Caco-2 (cell line): Measurements from ENCODE around the gene GNGT1. TPM values are rescaled to one million over a fixed set of nuclear protein-coding genes. Genes with fewer than 3 reads are reported as not detected.

Source experiments
- BruUV-seq: library from RNA; stranded (reverse); fragments of 400-500 nt; replicated peaks from 2 replicates; lab custom pipeline; 2021; lab: Mats Ljungman, UMichigan
- CTCF ChIA-PET: fragments of 300-600 bp; sonication (Branson Sonifier 250); formaldehyde crosslinking; loops from one replicate; lab custom pipeline; 2022; ENCODE audit warnings: antibody characterized with exemption; lab: Charles Lee
- POLR2A ChIA-PET: fragments of 300-600 bp; sonication (Branson Sonifier 250); formaldehyde crosslinking; loops from one replicate; lab custom pipeline; 2022; ENCODE audit warnings: antibody characterized with exemption; lab: Charles Lee
- DNase-seq, 2 experiments: peaks; one replicate each; pipeline versions ENCODE4 v3.0.0 to v3.0.0-alpha.2; 2020 to 2022
- H3K27me3 ChIP-seq: replicated peaks from 2 replicates; pipeline ENCODE4 v1.6.0; 2011; ENCODE audit warnings: low read length; ENCODE audit not compliant: control insufficient read depth, insufficient read depth
- H3K36me3 ChIP-seq: 2 replicates; pipeline ENCODE4 v1.5.1; 2011; ENCODE audit warnings: low read length; ENCODE audit not compliant: control insufficient read depth, insufficient read depth
- H3K4me1 ChIP-seq: fragments of 250-450 bp; sonication (Bioruptor Pico); 2 replicates; pipeline ENCODE4 v1.5.1; 2020; ENCODE audit warnings: mild to moderate bottlenecking
- H3K4me3 ChIP-seq: 2 replicates; pipeline ENCODE4 v1.5.1; 2011; ENCODE audit warnings: low read depth, mild to moderate bottlenecking, control low read depth, low read length
- H3K9me3 ChIP-seq: fragments of 250-450 bp; sonication (Bioruptor Pico); 2 replicates; pipeline ENCODE4 v1.5.1; 2020; ENCODE audit warnings: mild to moderate bottlenecking, moderate library complexity
- H3K27ac Mint-ChIP-seq: one replicate; pipeline ENCODE4 v1.8.0; 2022; ENCODE audit warnings: mixed read lengths; ENCODE audit not compliant: unreplicated experiment
- H3K27me3 Mint-ChIP-seq: one replicate; pipeline ENCODE4 v1.8.0; 2022; ENCODE audit warnings: mixed read lengths; ENCODE audit not compliant: insufficient read depth, unreplicated experiment
- H3K36me3 Mint-ChIP-seq: one replicate; pipeline ENCODE4 v1.8.0; 2022; ENCODE audit warnings: mild to moderate bottlenecking, mixed read lengths; ENCODE audit not compliant: insufficient read depth, unreplicated experiment
- H3K4me1 Mint-ChIP-seq: one replicate; pipeline ENCODE4 v1.8.0; 2022; ENCODE audit warnings: low read depth, mixed read lengths; ENCODE audit not compliant: unreplicated experiment
- H3K4me3 Mint-ChIP-seq: one replicate; pipeline ENCODE4 v1.8.0; 2022; ENCODE audit warnings: mild to moderate bottlenecking, moderate library complexity, mixed read lengths; ENCODE audit not compliant: unreplicated experiment
- H3K9me3 Mint-ChIP-seq: one replicate; pipeline ENCODE4 v1.8.0; 2022; ENCODE audit warnings: mixed read lengths; ENCODE audit not compliant: unreplicated experiment
- CTCF ChIP-seq, 2 experiments: fragments of 200-600 bp in 1 of 2; IDR thresholded peaks; 1 replicate in 1 of 2; 2 replicates in 1 of 2; pipeline versions ENCODE4 v1.5.1 to v1.8.0; 2011 to 2022; ENCODE audit warnings: antibody characterized with exemption in 1 of 2, control low read depth in 1 of 2, inconsistent platforms in 1 of 2, low read depth in 1 of 2, low read length in 1 of 2, mild to moderate bottlenecking in 1 of 2, moderate library complexity in 1 of 2; ENCODE audit not compliant: insufficient read depth in 1 of 2, severe bottlenecking in 1 of 2, unreplicated experiment in 1 of 2
- intact Hi-C: fragments of 100-400 bp; cut with micrococcal nuclease; formaldehyde crosslinking; loops from one replicate; pipeline ENCODE4 v1.10.0; 2022; ENCODE audit not compliant: unreplicated experiment
- total RNA-seq: library from RNA; stranded (reverse); gene quantifications from 2 replicates; pipeline ENCODE4 v1.2.3, GENCODE V29; 2022

GNGT1 gene
- total RNA-seq, 1 experiment from 2014 or later, result 0.54 TPM

GRCh38 chr7:93935102-93935501 is 28.7 kb downstream of the GNGT1 start:
- Histone ChIP-seq H3K27me3 (no peaks in the 10 kb centered on the region), H3K4me1 (no peaks in the 10 kb centered on the region), H3K4me3 (no peak overlapping the region), H3K36me3 (no peaks in the 10 kb centered on the region), H3K9me3 (no peaks in the 10 kb centered on the region)
- H3K4me3 Mint-ChIP-seq, result no peak overlapping the region
- no peak for TF ChIP-seq CTCF (IDR thresholded peaks at IDR 0.05; ENCODE audit: insufficient read depth in 1 of 2, low read depth in 1 of 2, low read length in 1 of 2, severe bottlenecking in 1 of 2, unreplicated experiment in 1 of 2)
- H3K4me1 Mint-ChIP-seq, result no peaks in the 10 kb centered on the region
- ChIA-PET CTCF (no interaction called here), POLR2A (no interaction called here)
- BruUV-seq, result no TSS peak
- no peak overlapping the region for H3K27ac Mint-ChIP-seq
- no peak for DNase-seq
- no peaks in the 10 kb centered on the region for H3K36me3 Mint-ChIP-seq
- intact Hi-C loops, result no loop called here
- H3K27me3 Mint-ChIP-seq, result peaks cover 11% of the 10 kb centered on the region
- H3K9me3 Mint-ChIP-seq, result no peaks in the 10 kb centered on the region

- H3K36me3 ChIP-seq, result no peaks in the 10 kb centered on the region
- BruUV-seq, result no TSS peak
- POLR2A ChIA-PET, result no interaction called here
- no peak for DNase-seq
- no peaks in the 10 kb centered on the region for H3K9me3 Mint-ChIP-seq
- no peak for TF ChIP-seq CTCF (IDR thresholded peaks at IDR 0.05; ENCODE audit: insufficient read depth in 1 of 2, low read depth in 1 of 2, low read length in 1 of 2, severe bottlenecking in 1 of 2, unreplicated experiment in 1 of 2)
- H3K27ac Mint-ChIP-seq, result no peak overlapping the region
- H3K9me3 ChIP-seq, result no peaks in the 10 kb centered on the region
- H3K4me3 Mint-ChIP-seq, result no peak overlapping the region
- no peaks in the 10 kb centered on the region for H3K4me1 Mint-ChIP-seq
- no peaks in the 10 kb centered on the region for H3K36me3 Mint-ChIP-seq
- no peak overlapping the region for H3K4me3 ChIP-seq
- H3K27me3 ChIP-seq, result no peaks in the 10 kb centered on the region
- H3K4me1 ChIP-seq, result no peaks in the 10 kb centered on the region
- intact Hi-C loops, result no loop called here
- peaks cover 15% of the 10 kb centered on the region for H3K27me3 Mint-ChIP-seq
- CTCF ChIA-PET, result no interaction called here
These were observed 31.5 kb downstream of the GNGT1 start for GRCh38 chr7:93937818-93938217.

GRCh38 chr7:93938293-93938692 is 31.9 kb downstream of the GNGT1 start:
- CTCF ChIA-PET, result no interaction called here
- TF ChIP-seq CTCF (IDR thresholded peaks at IDR 0.05; ENCODE audit: insufficient read depth in 1 of 2, low read depth in 1 of 2, low read length in 1 of 2, severe bottlenecking in 1 of 2, unreplicated experiment in 1 of 2), result no peak
- Histone ChIP-seq H3K4me3 (no peak overlapping the region), H3K4me1 (no peaks in the 10 kb centered on the region), H3K36me3 (no peaks in the 10 kb centered on the region), H3K9me3 (no peaks in the 10 kb centered on the region), H3K27me3 (no peaks in the 10 kb centered on the region)
- H3K27ac Mint-ChIP-seq, result no peak overlapping the region
- no peaks in the 10 kb centered on the region for H3K36me3 Mint-ChIP-seq
- H3K4me3 Mint-ChIP-seq, result no peak overlapping the region
- no peak for DNase-seq
- no peaks in the 10 kb centered on the region for H3K9me3 Mint-ChIP-seq
- no TSS peak for BruUV-seq
- H3K27me3 Mint-ChIP-seq, result peaks cover 17% of the 10 kb centered on the region
- no peaks in the 10 kb centered on the region for H3K4me1 Mint-ChIP-seq
- intact Hi-C loops, result no loop called here
- POLR2A ChIA-PET, result no interaction called here
